Measurements from ENCODE around the gene MSRB3.

DNA sequence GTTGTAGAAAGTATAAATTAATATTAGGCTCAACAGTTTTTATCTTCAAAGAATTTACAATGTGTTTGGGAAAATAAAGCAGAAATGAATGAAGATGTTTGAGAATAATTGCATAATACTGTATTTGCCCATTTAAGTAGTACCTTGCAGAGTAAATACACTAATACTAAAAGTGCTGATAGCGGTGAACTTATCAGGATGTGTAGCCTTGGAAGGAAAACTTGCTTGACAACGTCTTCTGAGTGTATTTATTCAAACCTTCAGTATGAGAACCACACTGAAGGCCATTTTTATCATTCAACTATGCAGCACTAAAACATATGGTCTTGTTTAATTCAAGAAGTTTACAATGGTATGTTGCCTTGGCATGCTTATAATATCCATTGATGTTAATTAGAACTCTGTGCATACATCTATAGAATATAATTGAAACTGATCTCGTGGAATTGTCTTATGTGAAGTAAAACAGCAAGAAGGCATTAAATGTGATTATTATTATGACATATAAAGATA, 41.3 kb downstream of the MSRB3 start:
- TF ChIP-seq, protein P1, sequence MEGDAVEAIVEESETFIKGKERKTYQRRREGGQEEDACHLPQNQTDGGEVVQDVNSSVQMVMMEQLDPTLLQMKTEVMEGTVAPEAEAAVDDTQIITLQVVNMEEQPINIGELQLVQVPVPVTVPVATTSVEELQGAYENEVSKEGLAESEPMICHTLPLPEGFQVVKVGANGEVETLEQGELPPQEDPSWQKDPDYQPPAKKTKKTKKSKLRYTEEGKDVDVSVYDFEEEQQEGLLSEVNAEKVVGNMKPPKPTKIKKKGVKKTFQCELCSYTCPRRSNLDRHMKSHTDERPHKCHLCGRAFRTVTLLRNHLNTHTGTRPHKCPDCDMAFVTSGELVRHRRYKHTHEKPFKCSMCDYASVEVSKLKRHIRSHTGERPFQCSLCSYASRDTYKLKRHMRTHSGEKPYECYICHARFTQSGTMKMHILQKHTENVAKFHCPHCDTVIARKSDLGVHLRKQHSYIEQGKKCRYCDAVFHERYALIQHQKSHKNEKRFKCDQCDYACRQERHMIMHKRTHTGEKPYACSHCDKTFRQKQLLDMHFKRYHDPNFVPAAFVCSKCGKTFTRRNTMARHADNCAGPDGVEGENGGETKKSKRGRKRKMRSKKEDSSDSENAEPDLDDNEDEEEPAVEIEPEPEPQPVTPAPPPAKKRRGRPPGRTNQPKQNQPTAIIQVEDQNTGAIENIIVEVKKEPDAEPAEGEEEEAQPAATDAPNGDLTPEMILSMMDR (IDR thresholded peaks at IDR 0.05), result no peak
- TF ChIP-seq POLR2A (IDR thresholded peaks at IDR 0.05), result no peak

Measured in thyroid gland (tissue), 4 donors.